H1 (cell line): ENCODE results near the gene TEX11.

Experiments used
- CEBPB ChIP-seq: IDR thresholded peaks from 2 replicates; pipeline ENCODE4 v1.6.1; 2012; ENCODE audit warnings: low read depth, low read length
- GABPA ChIP-seq: IDR thresholded peaks from 2 replicates; pipeline ENCODE4 v1.6.1; 2011; ENCODE audit warnings: mild to moderate bottlenecking, low read length, moderate library complexity, borderline replicate concordance; ENCODE audit not compliant: insufficient read depth

GRCh38 chrX:70916754-70917153, 8.2 kb upstream of the TEX11 start:
- TF ChIP-seq CEBPB, result no peak
- no peak for TF ChIP-seq GABPA
